GM12878 (cell line): ENCODE data around the gene SLC38A3. TPM values are rescaled to one million over a fixed set of nuclear protein-coding genes. Genes with fewer than 3 reads are reported as not detected.

Source experiments
- ATF7 ChIP-seq: fragments of 450-650 bp; IDR thresholded peaks from 2 replicates; pipeline ENCODE4 v1.6.1; 2016; ENCODE audit warnings: low read depth, mild to moderate bottlenecking
- BHLHE40 ChIP-seq, 2 experiments: fragments of 450-650 bp in 1 of 2; IDR thresholded peaks; 2 replicates each; pipeline ENCODE4 v1.6.1; 2011 to 2017; ENCODE audit warnings: low read depth in 2 of 2, borderline replicate concordance in 1 of 2, improper control_type of control experiment in 1 of 2, low read length in 1 of 2, mild to moderate bottlenecking in 1 of 2
- CREB1 ChIP-seq: IDR thresholded peaks from 2 replicates; pipeline ENCODE4 v1.6.1; 2012; ENCODE audit warnings: low read depth, mild to moderate bottlenecking, inconsistent platforms
- EED ChIP-seq: sonication (generic); IDR thresholded peaks from 2 replicates; pipeline ENCODE4 v1.6.1; 2016; ENCODE audit warnings: antibody characterized with exemption, low read depth
- EP300 ChIP-seq, 2 experiments: fragments of 150-350 bp in 1 of 2; IDR thresholded peaks; 2 replicates each; pipeline ENCODE4 v1.6.1; 2011 to 2012; ENCODE audit warnings: low read depth in 2 of 2, low read length in 2 of 2, borderline replicate concordance in 1 of 2, improper control_type of control experiment in 1 of 2, inconsistent platforms in 1 of 2; ENCODE audit not compliant: control insufficient read depth in 1 of 2
- HDGF ChIP-seq: fragments of 450-650 bp; IDR thresholded peaks from 2 replicates; pipeline ENCODE4 v1.6.1; 2016; ENCODE audit warnings: antibody characterized with exemption
- MTA2 ChIP-seq: fragments of 450-650 bp; IDR thresholded peaks from 2 replicates; pipeline ENCODE4 v1.6.1; 2016; ENCODE audit warnings: low read depth, mild to moderate bottlenecking, moderate library complexity
- MYB ChIP-seq: fragments of 150-350 bp; IDR thresholded peaks from 2 replicates; pipeline ENCODE4 v1.6.1; 2014; ENCODE audit warnings: mild to moderate bottlenecking, low read depth, low read length, borderline replicate concordance
- NR2F1 ChIP-seq: fragments of 450-650 bp; conservative IDR thresholded peaks from 2 replicates; pipeline ENCODE4 v1.6.1; 2017; ENCODE audit warnings: mild to moderate bottlenecking
- NRF1 ChIP-seq: conservative IDR thresholded peaks from 2 replicates; pipeline ENCODE4 v1.6.1; 2011; ENCODE audit warnings: mild to moderate bottlenecking, low read depth, low read length, improper control_type of control experiment
- POU2F2 ChIP-seq: IDR thresholded peaks from 3 replicates; pipeline ENCODE4 v1.6.1; 2011; ENCODE audit warnings: low read depth, mild to moderate bottlenecking, low read length, borderline replicate concordance
- SMARCA5 ChIP-seq: fragments of 450-650 bp; IDR thresholded peaks from 2 replicates; pipeline ENCODE4 v1.6.1; 2017; ENCODE audit warnings: mild to moderate bottlenecking
- SP1 ChIP-seq: IDR thresholded peaks from one replicate; pipeline ENCODE4 v1.6.1; 2011; ENCODE audit warnings: low read depth, low read length
- TCF12 ChIP-seq: IDR thresholded peaks from 2 replicates; pipeline ENCODE4 v1.6.1; 2011; ENCODE audit warnings: low read depth, mild to moderate bottlenecking, low read length
- polyA plus RNA-seq, 11 experiments: library from polyadenylated mRNA; depleted of rRNA in 4 of 11; unstranded in 6 of 11; stranded (reverse) in 5 of 11; fragments of >200 nt; fragmentation: Nextera tagmentation in 4 of 11; fragmentation: Illumina TruSeq in 1 of 11; extraction: Ambion mirVana in 4 of 11; extraction: Trizol in 1 of 11; gene quantifications; 1 replicate in 1 of 11; 2 replicates in 10 of 11; pipeline versions ENCODE4 v1.2.1 to v1.2.3, GENCODE V29; 2011 to 2016; ENCODE audit warnings: inconsistent platforms in 2 of 11, missing spikeins in 2 of 11, low read depth in 1 of 11
- total RNA-seq, 4 experiments: library from RNA; depleted of rRNA in 3 of 4; stranded (reverse); fragments of >200 nt in 3 of 4; fragmentation: Illumina TruSeq in 1 of 4; extraction: Trizol in 1 of 4; gene quantifications; 2 replicates each; pipeline versions ENCODE4 v1.2.1 to v1.2.3, GENCODE V29; 2013 to 2021
- TF ChIP-seq, protein P1 (sequence below): fragments of 450-650 bp; IDR thresholded peaks from 2 replicates; pipeline ENCODE4 v1.6.1; 2018; ENCODE audit warnings: mild to moderate bottlenecking, low read depth, moderate library complexity; ENCODE audit not compliant: partially characterized antibody
- TF ChIP-seq, protein P2 (sequence below): IDR thresholded peaks from 2 replicates; pipeline ENCODE4 v1.6.1; 2011; ENCODE audit warnings: borderline replicate concordance, low read depth, mild to moderate bottlenecking, moderate library complexity, mixed read lengths, low read length; ENCODE audit not compliant: insufficient read depth; ENCODE audit errors: extremely low read length
- TF ChIP-seq, protein P3 (sequence below): fragments of 450-650 bp; IDR thresholded peaks from 2 replicates; pipeline ENCODE4 v1.6.1; 2016; ENCODE audit warnings: mild to moderate bottlenecking, moderate library complexity, borderline replicate concordance
- TF ChIP-seq, protein P4 (sequence below): fragments of 450-650 bp; formaldehyde crosslinking; IDR thresholded peaks from 2 replicates; pipeline ENCODE4 v1.4.0; 2022; ENCODE audit warnings: mild to moderate bottlenecking, moderate library complexity

Gene SLC38A3
- total and polyA plus RNA-seq, 10 of the 15 experiments (the other 5 are each of a cell fraction or from before 2014, with no cell fraction given), result 0.14 TPM; not detected in 9

DNA sequence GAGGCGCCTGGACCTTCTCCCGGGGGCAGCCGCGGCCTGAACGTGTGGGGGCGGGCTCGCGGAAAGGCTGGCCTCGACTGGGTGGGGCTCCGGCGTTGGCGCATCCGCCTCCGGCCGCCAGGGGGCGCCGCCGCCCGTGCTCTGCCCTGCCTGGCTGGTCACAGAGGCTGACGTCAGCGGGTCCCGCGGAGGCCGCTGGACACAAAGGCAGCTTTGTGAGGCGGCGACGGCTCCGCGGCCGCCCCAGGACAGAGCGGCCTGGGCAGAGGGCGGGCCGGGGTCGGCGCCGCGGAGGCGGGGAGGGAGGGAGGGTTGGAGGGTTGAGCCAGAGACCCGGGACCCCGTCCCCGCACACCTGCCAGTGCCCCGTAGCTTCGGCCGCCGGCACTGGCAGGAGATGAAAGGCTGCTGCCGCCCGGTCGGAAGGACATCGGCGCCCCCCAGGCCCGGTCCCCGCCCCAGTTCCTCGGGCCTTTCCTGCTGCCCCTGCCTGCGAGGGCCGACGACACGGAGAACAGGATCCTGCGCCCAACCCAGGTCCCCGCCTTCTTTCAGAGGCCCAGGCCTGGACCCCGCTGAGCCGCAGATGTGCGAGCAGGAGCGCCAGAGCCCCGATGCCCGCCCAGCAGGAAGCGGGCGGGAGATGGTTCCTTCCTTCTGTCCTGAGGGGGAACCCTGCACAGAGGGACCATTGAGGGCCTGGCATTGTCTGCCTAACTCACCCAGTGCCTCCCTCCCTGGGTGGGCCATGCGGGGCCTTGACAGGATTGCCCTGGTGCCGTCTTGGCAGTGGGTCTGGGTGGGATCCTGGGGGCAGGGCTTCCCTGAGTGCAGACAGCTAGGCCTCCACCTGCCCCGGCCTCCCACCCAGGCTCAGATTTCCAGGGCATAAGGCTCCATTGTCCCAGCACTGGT lies 55.2 kb downstream of the SLC38A3 start (continued):
- TF ChIP-seq SMARCA5 (peak; percentile 90), HDGF (no peak), BHLHE40 (IDR thresholded peaks at IDR 0.05; ENCODE audit: borderline replicate concordance in 1 of 2, low read depth in 2 of 2, low read length in 1 of 2) (peak; percentile 89 to 96), EED (no peak), SP1 (peak; percentile 66), EP300 (IDR thresholded peaks at IDR 0.05; ENCODE audit: borderline replicate concordance in 1 of 2, control insufficient read depth in 1 of 2, low read depth in 2 of 2, low read length in 2 of 2) (no peak), MTA2 (no peak), NRF1 (no peak), ATF7 (no peak; the same call in 1 of the 2 replicates), TCF12 (no peak; the same call in 1 of the 2 replicates), NR2F1 (peak; percentile 58), CREB1 (peak; percentile 84), MYB (no peak), POU2F2 (no peak)
- TF ChIP-seq, protein P1, sequence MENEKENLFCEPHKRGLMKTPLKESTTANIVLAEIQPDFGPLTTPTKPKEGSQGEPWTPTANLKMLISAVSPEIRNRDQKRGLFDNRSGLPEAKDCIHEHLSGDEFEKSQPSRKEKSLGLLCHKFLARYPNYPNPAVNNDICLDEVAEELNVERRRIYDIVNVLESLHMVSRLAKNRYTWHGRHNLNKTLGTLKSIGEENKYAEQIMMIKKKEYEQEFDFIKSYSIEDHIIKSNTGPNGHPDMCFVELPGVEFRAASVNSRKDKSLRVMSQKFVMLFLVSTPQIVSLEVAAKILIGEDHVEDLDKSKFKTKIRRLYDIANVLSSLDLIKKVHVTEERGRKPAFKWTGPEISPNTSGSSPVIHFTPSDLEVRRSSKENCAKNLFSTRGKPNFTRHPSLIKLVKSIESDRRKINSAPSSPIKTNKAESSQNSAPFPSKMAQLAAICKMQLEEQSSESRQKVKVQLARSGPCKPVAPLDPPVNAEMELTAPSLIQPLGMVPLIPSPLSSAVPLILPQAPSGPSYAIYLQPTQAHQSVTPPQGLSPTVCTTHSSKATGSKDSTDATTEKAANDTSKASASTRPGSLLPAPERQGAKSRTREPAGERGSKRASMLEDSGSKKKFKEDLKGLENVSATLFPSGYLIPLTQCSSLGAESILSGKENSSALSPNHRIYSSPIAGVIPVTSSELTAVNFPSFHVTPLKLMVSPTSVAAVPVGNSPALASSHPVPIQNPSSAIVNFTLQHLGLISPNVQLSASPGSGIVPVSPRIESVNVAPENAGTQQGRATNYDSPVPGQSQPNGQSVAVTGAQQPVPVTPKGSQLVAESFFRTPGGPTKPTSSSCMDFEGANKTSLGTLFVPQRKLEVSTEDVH, result no peak
- TF ChIP-seq, protein P2, sequence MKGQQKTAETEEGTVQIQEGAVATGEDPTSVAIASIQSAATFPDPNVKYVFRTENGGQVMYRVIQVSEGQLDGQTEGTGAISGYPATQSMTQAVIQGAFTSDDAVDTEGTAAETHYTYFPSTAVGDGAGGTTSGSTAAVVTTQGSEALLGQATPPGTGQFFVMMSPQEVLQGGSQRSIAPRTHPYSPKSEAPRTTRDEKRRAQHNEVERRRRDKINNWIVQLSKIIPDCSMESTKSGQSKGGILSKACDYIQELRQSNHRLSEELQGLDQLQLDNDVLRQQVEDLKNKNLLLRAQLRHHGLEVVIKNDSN, result no peak
- TF ChIP-seq, protein P3, sequence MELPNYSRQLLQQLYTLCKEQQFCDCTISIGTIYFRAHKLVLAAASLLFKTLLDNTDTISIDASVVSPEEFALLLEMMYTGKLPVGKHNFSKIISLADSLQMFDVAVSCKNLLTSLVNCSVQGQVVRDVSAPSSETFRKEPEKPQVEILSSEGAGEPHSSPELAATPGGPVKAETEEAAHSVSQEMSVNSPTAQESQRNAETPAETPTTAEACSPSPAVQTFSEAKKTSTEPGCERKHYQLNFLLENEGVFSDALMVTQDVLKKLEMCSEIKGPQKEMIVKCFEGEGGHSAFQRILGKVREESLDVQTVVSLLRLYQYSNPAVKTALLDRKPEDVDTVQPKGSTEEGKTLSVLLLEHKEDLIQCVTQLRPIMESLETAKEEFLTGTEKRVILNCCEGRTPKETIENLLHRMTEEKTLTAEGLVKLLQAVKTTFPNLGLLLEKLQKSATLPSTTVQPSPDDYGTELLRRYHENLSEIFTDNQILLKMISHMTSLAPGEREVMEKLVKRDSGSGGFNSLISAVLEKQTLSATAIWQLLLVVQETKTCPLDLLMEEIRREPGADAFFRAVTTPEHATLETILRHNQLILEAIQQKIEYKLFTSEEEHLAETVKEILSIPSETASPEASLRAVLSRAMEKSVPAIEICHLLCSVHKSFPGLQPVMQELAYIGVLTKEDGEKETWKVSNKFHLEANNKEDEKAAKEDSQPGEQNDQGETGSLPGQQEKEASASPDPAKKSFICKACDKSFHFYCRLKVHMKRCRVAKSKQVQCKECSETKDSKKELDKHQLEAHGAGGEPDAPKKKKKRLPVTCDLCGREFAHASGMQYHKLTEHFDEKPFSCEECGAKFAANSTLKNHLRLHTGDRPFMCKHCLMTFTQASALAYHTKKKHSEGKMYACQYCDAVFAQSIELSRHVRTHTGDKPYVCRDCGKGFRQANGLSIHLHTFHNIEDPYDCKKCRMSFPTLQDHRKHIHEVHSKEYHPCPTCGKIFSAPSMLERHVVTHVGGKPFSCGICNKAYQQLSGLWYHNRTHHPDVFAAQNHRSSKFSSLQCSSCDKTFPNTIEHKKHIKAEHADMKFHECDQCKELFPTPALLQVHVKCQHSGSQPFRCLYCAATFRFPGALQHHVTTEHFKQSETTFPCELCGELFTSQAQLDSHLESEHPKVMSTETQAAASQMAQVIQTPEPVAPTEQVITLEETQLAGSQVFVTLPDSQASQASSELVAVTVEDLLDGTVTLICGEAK, result no peak
- TF ChIP-seq, protein P4, sequence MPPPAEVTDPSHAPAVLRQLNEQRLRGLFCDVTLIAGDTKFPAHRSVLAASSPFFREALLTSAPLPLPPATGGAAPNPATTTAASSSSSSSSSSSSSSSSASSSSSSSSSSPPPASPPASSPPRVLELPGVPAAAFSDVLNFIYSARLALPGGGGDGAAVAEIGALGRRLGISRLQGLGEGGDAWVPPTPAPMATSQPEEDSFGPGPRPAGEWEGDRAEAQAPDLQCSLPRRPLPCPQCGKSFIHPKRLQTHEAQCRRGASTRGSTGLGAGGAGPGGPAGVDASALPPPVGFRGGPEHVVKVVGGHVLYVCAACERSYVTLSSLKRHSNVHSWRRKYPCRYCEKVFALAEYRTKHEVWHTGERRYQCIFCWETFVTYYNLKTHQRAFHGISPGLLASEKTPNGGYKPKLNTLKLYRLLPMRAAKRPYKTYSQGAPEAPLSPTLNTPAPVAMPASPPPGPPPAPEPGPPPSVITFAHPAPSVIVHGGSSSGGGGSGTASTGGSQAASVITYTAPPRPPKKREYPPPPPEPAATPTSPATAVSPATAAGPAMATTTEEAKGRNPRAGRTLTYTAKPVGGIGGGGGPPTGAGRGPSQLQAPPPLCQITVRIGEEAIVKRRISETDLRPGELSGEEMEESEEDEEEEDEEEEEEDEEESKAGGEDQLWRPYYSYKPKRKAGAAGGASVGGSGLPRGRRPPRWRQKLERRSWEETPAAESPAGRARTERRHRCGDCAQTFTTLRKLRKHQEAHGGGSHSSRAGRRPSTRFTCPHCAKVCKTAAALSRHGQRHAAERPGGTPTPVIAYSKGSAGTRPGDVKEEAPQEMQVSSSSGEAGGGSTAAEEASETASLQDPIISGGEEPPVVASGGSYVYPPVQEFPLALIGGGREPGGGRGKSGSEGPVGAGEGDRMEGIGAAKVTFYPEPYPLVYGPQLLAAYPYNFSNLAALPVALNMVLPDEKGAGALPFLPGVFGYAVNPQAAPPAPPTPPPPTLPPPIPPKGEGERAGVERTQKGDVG, result peak; percentile 41; the same call in 1 of the 2 replicates
